Measurements from ENCODE around the gene CERT1. TPM values are rescaled to one million over a fixed set of nuclear protein-coding genes. Genes with fewer than 3 reads are reported as not detected.
A peak's percentile ranks its signal among the peaks of the same experiment; 100 is the strongest.
"Not testable (repeated sequence)": the region's sequence is repeated elsewhere in the genome, so short reads cannot be mapped to it uniquely, and the experiment has no call there.

The CERT1 gene
- total RNA-seq (ENCODE audit: low replicate concordance) = 37.8 and 104 TPM in 2 replicates

GRCh38 chr5:75511435-75512382 is at the start of gene CERT1, which contains the start of gene POLK:
Gene CERT1, minus strand, starts transcription at chr5:75511629. Its CDS starts 422 bp downstream, at chr5:75511207.
Gene POLK, plus strand, starts transcription at chr5:75511891.
- peak; percentile 98 for DNase-seq (ENCODE audit: low read depth)
- no peak for TF ChIP-seq CTCF (IDR thresholded peaks at IDR 0.05; ENCODE audit: insufficient read depth, low read length)
- H3K4me3 ChIP-seq (ENCODE audit: low read depth, low read length) = peak within 1 kb of the TSS; percentile 82

- not testable (repeated sequence) for DNase-seq (ENCODE audit: low read depth); H3K4me3 ChIP-seq (ENCODE audit: low read depth, low read length)
These were observed 49.2 kb upstream of the CERT1 start for GRCh38 chr5:75560655-75561054.

GRCh38 chr5:75558981-75559632 is 47.7 kb upstream of the CERT1 start:
- no peak overlapping the region for H3K4me3 ChIP-seq (ENCODE audit: low read depth, low read length)
- no peak for TF ChIP-seq CTCF (IDR thresholded peaks at IDR 0.05; ENCODE audit: insufficient read depth, low read length)
- peak; percentile 82 for DNase-seq (ENCODE audit: low read depth)

GRCh38 chr5:75558221-75558620 is 46.8 kb upstream of the CERT1 start:
- H3K4me3 ChIP-seq (ENCODE audit: low read depth, low read length) = no peak overlapping the region
- peak; percentile 7 for DNase-seq (ENCODE audit: low read depth)
- TF ChIP-seq CTCF (IDR thresholded peaks at IDR 0.05; ENCODE audit: insufficient read depth, low read length) = no peak

GRCh38 chr5:75553358-75553757 is 41.9 kb upstream of the CERT1 start:
- no peak for TF ChIP-seq CTCF (IDR thresholded peaks at IDR 0.05; ENCODE audit: insufficient read depth, low read length)

GRCh38 chr5:75552764-75553163 is 41.3 kb upstream of the CERT1 start:
- H3K4me3 ChIP-seq (ENCODE audit: low read depth, low read length) = no peak overlapping the region
- no peak for DNase-seq (ENCODE audit: low read depth)
- TF ChIP-seq CTCF (IDR thresholded peaks at IDR 0.05; ENCODE audit: insufficient read depth, low read length) = no peak

More at GRCh38 chr5:75553358-75553757, 41.9 kb upstream of the CERT1 start:
- no peak for DNase-seq (ENCODE audit: low read depth)
- H3K4me3 ChIP-seq (ENCODE audit: low read depth, low read length) = no peak overlapping the region

GRCh38 chr5:75551471-75551870 is 40.0 kb upstream of the CERT1 start:
- peak; percentile 34 for DNase-seq (ENCODE audit: low read depth)
- no peak overlapping the region for H3K4me3 ChIP-seq (ENCODE audit: low read depth, low read length)
- no peak for TF ChIP-seq CTCF (IDR thresholded peaks at IDR 0.05; ENCODE audit: insufficient read depth, low read length)
